GM12864 (cell line): ENCODE data around the gene ATG2B.

Experiments
- DNase-seq: peaks from one replicate; pipeline ENCODE4 v3.0.0-alpha.2; 2011; ENCODE audit warnings: low read depth
- H3K4me3 ChIP-seq: 2 replicates; pipeline ENCODE4 v1.5.1; 2011; ENCODE audit warnings: mild to moderate bottlenecking, low read depth, low read length, control low read depth
- TF ChIP-seq, protein P1 (sequence below): IDR thresholded peaks from 2 replicates; pipeline ENCODE4 v1.5.1; 2011; ENCODE audit warnings: low read depth, mild to moderate bottlenecking, moderate library complexity, low read length, control low read depth, inconsistent platforms; ENCODE audit errors: missing control alignments

The ATG2B gene

DNA sequence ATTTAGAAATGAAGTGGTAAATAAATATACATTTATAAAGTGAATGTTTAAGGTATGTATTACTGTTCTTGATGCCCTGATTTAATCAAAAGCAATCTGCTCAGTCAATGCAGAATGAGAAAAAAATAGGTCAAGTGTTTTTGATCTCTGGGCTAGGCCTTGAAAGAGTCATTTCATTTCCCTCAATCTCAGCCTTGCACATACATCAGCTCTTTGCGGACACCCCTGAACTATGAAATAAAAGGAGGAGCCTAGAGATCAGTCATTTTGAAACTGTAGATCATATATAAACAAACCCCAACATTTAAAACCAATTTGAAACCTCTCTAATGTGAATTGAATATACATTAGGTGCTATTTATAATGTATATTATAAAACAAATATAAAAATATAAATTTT lies 42.5 kb downstream of the ATG2B start:
- TF ChIP-seq, protein P1, sequence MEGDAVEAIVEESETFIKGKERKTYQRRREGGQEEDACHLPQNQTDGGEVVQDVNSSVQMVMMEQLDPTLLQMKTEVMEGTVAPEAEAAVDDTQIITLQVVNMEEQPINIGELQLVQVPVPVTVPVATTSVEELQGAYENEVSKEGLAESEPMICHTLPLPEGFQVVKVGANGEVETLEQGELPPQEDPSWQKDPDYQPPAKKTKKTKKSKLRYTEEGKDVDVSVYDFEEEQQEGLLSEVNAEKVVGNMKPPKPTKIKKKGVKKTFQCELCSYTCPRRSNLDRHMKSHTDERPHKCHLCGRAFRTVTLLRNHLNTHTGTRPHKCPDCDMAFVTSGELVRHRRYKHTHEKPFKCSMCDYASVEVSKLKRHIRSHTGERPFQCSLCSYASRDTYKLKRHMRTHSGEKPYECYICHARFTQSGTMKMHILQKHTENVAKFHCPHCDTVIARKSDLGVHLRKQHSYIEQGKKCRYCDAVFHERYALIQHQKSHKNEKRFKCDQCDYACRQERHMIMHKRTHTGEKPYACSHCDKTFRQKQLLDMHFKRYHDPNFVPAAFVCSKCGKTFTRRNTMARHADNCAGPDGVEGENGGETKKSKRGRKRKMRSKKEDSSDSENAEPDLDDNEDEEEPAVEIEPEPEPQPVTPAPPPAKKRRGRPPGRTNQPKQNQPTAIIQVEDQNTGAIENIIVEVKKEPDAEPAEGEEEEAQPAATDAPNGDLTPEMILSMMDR = no peak
- no peak overlapping the region for H3K4me3 ChIP-seq
- no peak for DNase-seq

DNA sequence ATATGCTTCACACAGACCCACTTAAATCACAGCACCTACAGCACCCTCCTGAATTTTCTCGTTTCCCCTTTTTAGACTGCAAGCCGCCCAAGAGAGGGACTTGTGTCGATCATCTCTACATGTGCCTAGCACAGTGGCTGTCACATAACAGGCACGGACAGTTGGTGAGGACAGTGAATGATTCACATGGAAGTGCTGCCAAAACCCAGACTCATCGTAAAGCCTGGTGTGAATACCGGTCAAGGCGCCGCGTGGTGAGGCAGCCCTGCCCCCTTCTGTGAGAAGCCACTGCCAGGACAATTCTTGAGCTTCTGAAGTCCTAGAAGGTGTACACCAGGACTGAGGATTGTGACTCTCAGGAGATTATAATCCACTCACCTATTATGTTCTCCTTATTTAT lies 44.3 kb downstream of the ATG2B start:
- DNase-seq = no peak
- TF ChIP-seq, protein P1 = no peak
- no peak overlapping the region for H3K4me3 ChIP-seq

DNA sequence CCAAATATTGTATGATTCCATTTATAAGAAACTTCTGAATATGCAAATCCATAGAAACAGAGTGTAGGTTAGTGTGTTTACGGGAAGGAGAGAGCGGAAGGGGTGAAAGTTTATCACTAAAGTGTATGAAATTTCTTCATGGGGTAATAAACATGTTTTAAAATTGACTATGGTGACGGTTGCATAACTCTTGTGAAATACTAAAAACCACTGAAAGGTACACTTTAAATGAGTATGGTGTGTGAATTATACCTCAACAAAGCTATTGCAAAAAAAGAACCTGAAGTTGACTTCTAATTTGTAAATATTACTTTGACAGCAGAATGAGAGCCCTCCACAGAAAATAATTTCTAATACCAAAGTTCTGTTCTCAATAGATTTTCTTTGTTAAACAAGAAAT lies 47.1 kb downstream of the ATG2B start:
- DNase-seq = no peak
- TF ChIP-seq, protein P1 = no peak
- no peak overlapping the region for H3K4me3 ChIP-seq

DNA sequence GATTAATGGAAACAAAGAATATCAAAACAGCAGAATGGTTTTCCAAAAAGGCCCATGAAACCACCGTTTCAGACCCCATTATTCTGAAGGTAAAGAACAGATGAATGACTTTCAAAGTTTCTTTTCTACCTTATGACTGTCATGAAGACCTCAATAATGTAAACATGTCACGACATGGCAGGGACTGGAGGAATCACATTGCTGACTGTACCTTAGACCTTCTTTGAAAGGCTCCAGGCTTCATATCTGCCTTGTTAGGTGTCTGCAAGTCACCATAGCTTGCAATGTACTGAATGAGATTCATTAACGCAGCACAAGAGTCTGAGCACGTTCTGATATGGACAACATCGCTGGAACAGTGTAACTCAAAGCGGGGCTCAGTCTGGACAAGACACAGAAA lies 52.2 kb downstream of the ATG2B start:
- no peak for DNase-seq
- TF ChIP-seq, protein P1 = no peak
- no peak overlapping the region for H3K4me3 ChIP-seq

DNA sequence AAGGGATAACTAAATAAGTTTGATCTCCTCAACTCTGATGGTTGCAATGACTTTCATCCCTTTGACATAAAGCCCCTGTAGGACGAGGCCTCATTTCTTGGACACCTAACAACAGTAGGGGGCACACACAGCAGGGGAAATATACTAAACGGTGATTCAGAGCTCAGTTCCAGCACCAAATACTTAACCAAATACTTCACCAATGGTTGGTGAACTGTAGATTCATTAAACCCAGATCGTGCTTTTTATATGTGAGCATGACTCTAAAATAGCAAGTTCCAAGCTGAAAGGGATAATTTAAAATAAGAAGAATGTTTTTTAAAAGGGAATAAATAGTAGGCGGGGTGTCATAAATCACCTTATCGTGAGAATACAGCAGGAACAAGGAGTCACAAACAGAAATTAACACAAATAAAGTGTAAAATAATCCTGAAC lies 53.2 kb downstream of the ATG2B start:
- TF ChIP-seq, protein P1 = no peak
- no peak for DNase-seq
- H3K4me3 ChIP-seq = no peak overlapping the region

DNA sequence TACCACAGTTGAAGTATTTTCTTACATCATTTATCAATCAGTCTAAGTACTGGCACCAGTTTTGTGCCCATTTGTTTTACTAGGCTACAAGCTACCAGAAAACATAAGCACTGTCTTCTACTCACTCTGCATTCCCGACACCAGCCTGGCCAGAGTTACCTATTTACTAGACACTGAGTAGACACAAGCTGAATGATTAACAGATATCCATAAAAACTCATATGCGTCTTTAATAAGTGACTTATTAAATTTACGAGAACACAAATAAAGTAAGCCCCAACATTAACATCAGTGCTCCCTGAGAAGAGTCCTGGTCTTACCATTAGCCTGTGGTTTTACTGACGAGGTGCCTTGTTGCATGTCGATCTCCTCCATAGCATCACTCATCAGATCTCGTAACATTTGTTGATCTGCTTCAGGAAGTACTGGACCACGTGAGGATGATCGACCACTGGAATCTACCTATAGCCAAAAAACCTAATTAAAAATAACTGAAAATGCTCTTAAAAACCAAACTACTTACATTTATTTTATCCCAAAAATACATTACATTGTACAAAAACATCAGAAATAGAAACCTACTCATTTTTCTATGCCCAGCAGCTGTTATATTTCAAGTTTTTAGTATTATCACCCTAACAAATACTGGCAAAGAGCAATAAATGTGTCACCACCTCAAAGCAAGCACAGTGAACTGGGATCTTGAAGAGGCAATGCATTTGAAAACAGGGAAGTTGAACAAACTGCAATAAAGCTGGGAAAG lies 53.8 kb downstream of the ATG2B start:
- no peak for DNase-seq
- TF ChIP-seq, protein P1 = no peak
- H3K4me3 ChIP-seq = no peak overlapping the region

DNA sequence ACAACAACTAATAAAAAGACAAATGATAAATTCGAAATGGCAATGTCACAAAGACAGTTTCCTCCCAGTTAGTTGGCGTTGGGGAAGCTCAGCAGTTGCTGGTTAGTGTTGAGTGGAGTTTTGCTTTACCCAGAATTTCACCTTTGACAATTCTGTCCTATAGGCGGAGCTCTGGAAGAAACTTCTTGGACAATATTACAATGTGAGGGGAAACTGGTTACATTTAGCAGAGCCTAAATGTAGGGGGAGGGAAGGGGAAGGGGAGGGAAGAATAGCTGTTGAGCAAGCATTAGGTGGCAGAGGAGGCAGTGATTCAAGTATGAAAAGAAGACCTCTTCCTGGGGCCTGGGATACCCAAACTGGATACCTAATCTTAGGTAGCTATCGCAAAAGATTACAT lies 55.7 kb downstream of the ATG2B start:
- no peak overlapping the region for H3K4me3 ChIP-seq
- TF ChIP-seq, protein P1 = no peak
- DNase-seq = no peak
